Natural killer cell (primary cell): ENCODE results near the gene NAA60. TPM values are rescaled to one million over a fixed set of nuclear protein-coding genes. Genes with fewer than 3 reads are reported as not detected.
A peak's percentile ranks its signal among the peaks of the same experiment; 100 is the strongest.

Source experiments
- ATAC-seq, 3 donors: fragments of 150-1000 bp in 2 of 3; fragments of 200-7000 bp in 1 of 3; cut with Tn5 transposase; 1 replicate in 1 of 3; 2 replicates in 2 of 3; pipeline ENCODE4 v1.10.0; 2021; ENCODE audit warnings: mild to moderate bottlenecking in 2 of 3, moderate library complexity in 2 of 3
- DNase-seq, 2 donors: peaks; one replicate each; pipeline versions ENCODE4 v3.0.0 to v3.0.0-alpha.2; 2013 to 2021; ENCODE audit warnings: mixed read lengths in 1 of 2
- H3K27ac ChIP-seq: one replicate; pipeline ENCODE4 v1.5.1; 2013; ENCODE audit warnings: mild to moderate bottlenecking, low read length
- H3K27me3 ChIP-seq: one replicate; pipeline ENCODE4 v1.6.1; 2013; ENCODE audit warnings: low read length; ENCODE audit not compliant: control insufficient read depth, insufficient read depth
- H3K36me3 ChIP-seq: one replicate; pipeline ENCODE4 v1.6.1; 2013; ENCODE audit warnings: low read length; ENCODE audit not compliant: control insufficient read depth, insufficient read depth
- H3K4me1 ChIP-seq: one replicate; pipeline ENCODE4 v1.6.1; 2013; ENCODE audit warnings: low read length; ENCODE audit not compliant: control insufficient read depth, insufficient read depth
- H3K4me3 ChIP-seq: one replicate; pipeline ENCODE4 v1.5.1; 2013; ENCODE audit warnings: low read length
- H3K9me3 ChIP-seq: one replicate; pipeline ENCODE4 v1.6.1; 2013; ENCODE audit warnings: low read length; ENCODE audit not compliant: control insufficient read depth, insufficient read depth
- H3K27ac Mint-ChIP-seq, 2 donors: one replicate each; pipeline ENCODE4 v1.8.0; 2022; ENCODE audit warnings: mild to moderate bottlenecking in 2 of 2, mixed read lengths in 2 of 2, moderate library complexity in 1 of 2
- H3K27me3 Mint-ChIP-seq, 2 donors: one replicate each; pipeline ENCODE4 v1.8.0; 2022; ENCODE audit warnings: low read depth in 2 of 2, mixed read lengths in 2 of 2
- H3K36me3 Mint-ChIP-seq: one replicate; pipeline ENCODE4 v1.8.0; 2022; ENCODE audit warnings: mixed read lengths
- H3K4me1 Mint-ChIP-seq, 2 donors: one replicate each; pipeline ENCODE4 v1.8.0; 2022; ENCODE audit warnings: mixed read lengths in 2 of 2
- H3K4me3 Mint-ChIP-seq: one replicate; pipeline ENCODE4 v1.8.0; 2022; ENCODE audit warnings: mild to moderate bottlenecking, moderate library complexity, mixed read lengths
- H3K9me3 Mint-ChIP-seq, 2 donors: one replicate each; pipeline ENCODE4 v1.8.0; 2022; ENCODE audit warnings: mixed read lengths in 2 of 2
- WGBS: methylation state at CpG from one replicate; pipeline ENCODE4 v1.1.7; 2013; ENCODE audit warnings: missing lambda C conversion rate; ENCODE audit not compliant: insufficient coverage; 5-methylcytosine and 5-hydroxymethylcytosine counted together
- intact Hi-C: fragments of 100-400 bp; cut with micrococcal nuclease; formaldehyde crosslinking; loops from one replicate; pipeline ENCODE4 v1.14.2; 2022
- total RNA-seq, 4 donors: library from RNA; stranded (reverse); fragments of 120-200 nt in 1 of 4; gene quantifications; one replicate each; pipeline versions ENCODE4 v1.2.3 to v1.2.4, GENCODE V29; 2013 to 2022
- TF ChIP-seq, protein P1 (sequence below): fragments of 200-600 bp; IDR thresholded peaks from one replicate; pipeline ENCODE4 v1.8.0; 2022; ENCODE audit warnings: antibody characterized with exemption

The NAA60 gene
- total RNA-seq, 3 donors from 2014 or later (not counting 1 experiment from before 2014, with no cell fraction given) = 45.1 to 69.0 (median 58.9) TPM

DNA sequence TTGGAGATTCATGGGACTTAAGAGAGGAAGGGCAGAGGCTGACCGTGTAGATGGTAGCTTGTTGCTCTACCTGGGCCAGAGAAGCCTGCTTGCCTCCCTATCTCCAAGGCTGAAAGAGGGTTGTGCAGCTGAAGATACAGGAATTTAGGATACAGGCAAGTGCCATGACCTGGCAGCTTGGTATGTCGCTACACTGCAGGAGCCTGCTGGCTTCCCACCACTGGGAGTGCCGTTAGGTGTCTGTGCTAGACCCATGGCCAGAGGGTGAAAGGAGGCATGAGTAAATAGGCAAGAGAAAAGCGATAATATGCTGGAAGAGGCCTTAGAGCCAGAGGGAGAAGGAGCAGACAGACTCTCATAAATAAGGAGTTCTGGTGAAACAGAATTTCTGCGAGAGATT is 10.6 kb downstream of the NAA60 start:
- no peaks in the 10 kb centered on the region for H3K27me3 Mint-ChIP-seq
- intact Hi-C loops = no loop called here
- ATAC-seq = no peak
- H3K4me3 Mint-ChIP-seq = peak overlapping the region; percentile 2
- Histone ChIP-seq H3K27me3 (no peaks in the 10 kb centered on the region), H3K9me3 (no peaks in the 10 kb centered on the region), H3K4me3 (no peak overlapping the region), H3K4me1 (peaks cover 15% of the 10 kb centered on the region), H3K36me3 (peaks cover 2% of the 10 kb centered on the region), H3K27ac (no peak overlapping the region)
- DNase-seq = no peak
- 97% methylated on average over 5 of the region's 5 CpGs for WGBS
- TF ChIP-seq, protein P1, sequence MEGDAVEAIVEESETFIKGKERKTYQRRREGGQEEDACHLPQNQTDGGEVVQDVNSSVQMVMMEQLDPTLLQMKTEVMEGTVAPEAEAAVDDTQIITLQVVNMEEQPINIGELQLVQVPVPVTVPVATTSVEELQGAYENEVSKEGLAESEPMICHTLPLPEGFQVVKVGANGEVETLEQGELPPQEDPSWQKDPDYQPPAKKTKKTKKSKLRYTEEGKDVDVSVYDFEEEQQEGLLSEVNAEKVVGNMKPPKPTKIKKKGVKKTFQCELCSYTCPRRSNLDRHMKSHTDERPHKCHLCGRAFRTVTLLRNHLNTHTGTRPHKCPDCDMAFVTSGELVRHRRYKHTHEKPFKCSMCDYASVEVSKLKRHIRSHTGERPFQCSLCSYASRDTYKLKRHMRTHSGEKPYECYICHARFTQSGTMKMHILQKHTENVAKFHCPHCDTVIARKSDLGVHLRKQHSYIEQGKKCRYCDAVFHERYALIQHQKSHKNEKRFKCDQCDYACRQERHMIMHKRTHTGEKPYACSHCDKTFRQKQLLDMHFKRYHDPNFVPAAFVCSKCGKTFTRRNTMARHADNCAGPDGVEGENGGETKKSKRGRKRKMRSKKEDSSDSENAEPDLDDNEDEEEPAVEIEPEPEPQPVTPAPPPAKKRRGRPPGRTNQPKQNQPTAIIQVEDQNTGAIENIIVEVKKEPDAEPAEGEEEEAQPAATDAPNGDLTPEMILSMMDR = no peak
- peaks cover 13 to 14% of the 10 kb centered on the region in 2 donors for H3K4me1 Mint-ChIP-seq
- H3K36me3 Mint-ChIP-seq = no peaks in the 10 kb centered on the region
- H3K27ac Mint-ChIP-seq = peak overlapping the region in 1 of 2 donors; percentile 3
- H3K9me3 Mint-ChIP-seq = no peaks in the 10 kb centered on the region

- no peak overlapping the region for H3K4me3 Mint-ChIP-seq
These were observed 11.2 kb downstream of the NAA60 start for GRCh38 chr16:3454631-3455147.

DNA sequence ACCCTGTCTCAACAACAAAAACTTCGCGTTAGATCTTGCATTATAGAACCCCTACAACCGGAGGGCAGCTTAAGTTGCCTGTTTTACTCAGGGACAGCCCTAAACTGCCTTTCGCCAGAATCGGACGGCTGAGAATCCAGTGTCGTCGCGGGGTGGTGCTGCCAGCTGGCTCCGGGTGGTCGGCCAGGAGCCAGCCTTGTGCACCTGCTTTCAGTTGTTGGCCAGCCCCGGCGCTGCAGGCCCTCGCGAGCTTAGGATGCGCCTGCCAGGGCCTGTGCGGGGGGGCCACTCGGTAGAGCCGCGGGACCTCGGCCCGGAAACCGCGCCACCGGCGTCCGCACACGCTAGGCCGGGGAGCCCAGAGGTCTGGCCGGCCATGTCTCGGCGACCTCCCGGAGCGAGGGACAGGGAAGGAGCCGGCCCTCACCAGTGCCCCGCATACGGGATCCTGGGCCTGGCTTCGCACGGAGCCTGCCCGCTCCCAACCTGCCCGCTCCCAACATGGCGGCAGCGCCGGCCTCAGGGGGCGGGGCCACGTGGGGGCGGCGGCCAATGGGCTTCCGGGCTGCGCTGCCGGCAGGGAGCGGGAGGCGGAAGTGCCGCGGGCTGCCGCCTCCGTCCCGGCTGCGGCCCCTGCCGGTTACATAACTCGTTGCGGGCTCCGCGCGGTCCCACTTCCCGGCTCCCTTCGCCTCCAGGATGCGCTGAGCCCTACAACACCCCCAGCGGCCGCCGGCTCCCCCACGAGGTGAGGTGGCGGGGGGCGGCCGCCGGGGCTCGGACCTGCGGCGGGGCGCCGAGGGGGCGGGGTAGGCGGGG is 14.2 kb downstream of the NAA60 start:
- peak overlapping the region; percentile 66 for H3K4me3 ChIP-seq
- DNase-seq = peak; percentile 89 to 96
- H3K4me3 Mint-ChIP-seq = peak overlapping the region; percentile 81
- under 1% methylated on average over 83 of the region's 83 CpGs for WGBS
- H3K27ac ChIP-seq = peak overlapping the region; percentile 85
- H3K4me1 ChIP-seq = peaks cover 40% of the 10 kb centered on the region
- no peaks in the 10 kb centered on the region for H3K27me3 ChIP-seq
- no peaks in the 10 kb centered on the region for H3K27me3 Mint-ChIP-seq
- intact Hi-C loops = loop anchor here (1.0 kb wide), 4 partner anchors 43 to 193 kb away; partner anchors contain the start of genes ZNF174, ZNF263 and ZSCAN32
- H3K36me3 ChIP-seq = no peaks in the 10 kb centered on the region
- H3K9me3 Mint-ChIP-seq = no peaks in the 10 kb centered on the region
- H3K9me3 ChIP-seq = no peaks in the 10 kb centered on the region
- ATAC-seq = peak; percentile 88 to 96 (median 91)
- H3K36me3 Mint-ChIP-seq = no peaks in the 10 kb centered on the region
- H3K27ac Mint-ChIP-seq = peak overlapping the region; percentile 75 to 86
- TF ChIP-seq, protein P1 = peak; percentile 19
- H3K4me1 Mint-ChIP-seq = peaks cover 44 to 47% of the 10 kb centered on the region in 2 donors

More at GRCh38 chr16:3454631-3455147, 11.2 kb downstream of the NAA60 start:
- peak overlapping the region in 1 of 2 donors; percentile 3 for H3K27ac Mint-ChIP-seq
- H3K27me3 ChIP-seq = no peaks in the 10 kb centered on the region
- H3K4me3 ChIP-seq = no peak overlapping the region
- peaks cover 2% of the 10 kb centered on the region for H3K36me3 ChIP-seq
- DNase-seq = no peak
- H3K27ac ChIP-seq = no peak overlapping the region
- H3K4me1 ChIP-seq = peaks cover 18% of the 10 kb centered on the region
- H3K27me3 Mint-ChIP-seq = no peaks in the 10 kb centered on the region
- TF ChIP-seq, protein P1 = no peak
- no peak for ATAC-seq
- intact Hi-C loops = no loop called here
- WGBS = 90% methylated on average over 10 of the region's 10 CpGs
- H3K9me3 ChIP-seq = no peaks in the 10 kb centered on the region
- H3K4me1 Mint-ChIP-seq = peaks cover 19 to 20% of the 10 kb centered on the region in 2 donors
- H3K36me3 Mint-ChIP-seq = no peaks in the 10 kb centered on the region
- H3K9me3 Mint-ChIP-seq = no peaks in the 10 kb centered on the region
